Lower leg skin (tissue), 3 donors: ENCODE measurements around the gene CACNA1A.

Experiments
- CTCF ChIP-seq, 3 donors: fragments of 450-650 bp; IDR thresholded peaks; one replicate each; pipeline ENCODE4 v1.5.1; 2016; ENCODE audit warnings: antibody characterized with exemption in 3 of 3, mild to moderate bottlenecking in 3 of 3, moderate library complexity in 2 of 3
- POLR2A ChIP-seq, 2 donors: fragments of 450-650 bp; IDR thresholded peaks; one replicate each; pipeline ENCODE4 v1.6.1; 2016 to 2017; ENCODE audit warnings: antibody characterized with exemption in 2 of 2, mild to moderate bottlenecking in 1 of 2, moderate library complexity in 1 of 2

- TF ChIP-seq POLR2A (IDR thresholded peaks at IDR 0.05) (no peak), CTCF (IDR thresholded peaks at IDR 0.05) (no peak)
Observed at GRCh38 chr19:13447978-13448377, 58.3 kb downstream of the CACNA1A start.
